Measurements from ENCODE around the gene MCF2L2.
"Not testable (repeated sequence)": the region's sequence is repeated elsewhere in the genome, so short reads cannot be mapped to it uniquely, and the experiment has no call there.

Gene MCF2L2, protein sequence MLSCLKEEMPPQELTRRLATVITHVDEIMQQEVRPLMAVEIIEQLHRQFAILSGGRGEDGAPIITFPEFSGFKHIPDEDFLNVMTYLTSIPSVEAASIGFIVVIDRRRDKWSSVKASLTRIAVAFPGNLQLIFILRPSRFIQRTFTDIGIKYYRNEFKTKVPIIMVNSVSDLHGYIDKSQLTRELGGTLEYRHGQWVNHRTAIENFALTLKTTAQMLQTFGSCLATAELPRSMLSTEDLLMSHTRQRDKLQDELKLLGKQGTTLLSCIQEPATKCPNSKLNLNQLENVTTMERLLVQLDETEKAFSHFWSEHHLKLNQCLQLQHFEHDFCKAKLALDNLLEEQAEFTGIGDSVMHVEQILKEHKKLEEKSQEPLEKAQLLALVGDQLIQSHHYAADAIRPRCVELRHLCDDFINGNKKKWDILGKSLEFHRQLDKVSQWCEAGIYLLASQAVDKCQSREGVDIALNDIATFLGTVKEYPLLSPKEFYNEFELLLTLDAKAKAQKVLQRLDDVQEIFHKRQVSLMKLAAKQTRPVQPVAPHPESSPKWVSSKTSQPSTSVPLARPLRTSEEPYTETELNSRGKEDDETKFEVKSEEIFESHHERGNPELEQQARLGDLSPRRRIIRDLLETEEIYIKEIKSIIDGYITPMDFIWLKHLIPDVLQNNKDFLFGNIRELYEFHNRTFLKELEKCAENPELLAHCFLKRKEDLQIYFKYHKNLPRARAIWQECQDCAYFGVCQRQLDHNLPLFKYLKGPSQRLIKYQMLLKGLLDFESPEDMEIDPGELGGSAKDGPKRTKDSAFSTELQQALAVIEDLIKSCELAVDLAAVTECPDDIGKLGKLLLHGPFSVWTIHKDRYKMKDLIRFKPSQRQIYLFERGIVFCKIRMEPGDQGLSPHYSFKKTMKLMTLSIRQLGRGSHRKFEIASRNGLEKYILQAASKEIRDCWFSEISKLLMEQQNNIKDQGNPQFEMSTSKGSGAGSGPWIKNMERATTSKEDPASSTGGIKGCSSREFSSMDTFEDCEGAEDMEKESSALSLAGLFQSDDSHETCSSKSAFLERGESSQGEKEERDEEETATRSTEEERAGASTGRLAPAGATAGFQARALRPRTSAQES

DNA sequence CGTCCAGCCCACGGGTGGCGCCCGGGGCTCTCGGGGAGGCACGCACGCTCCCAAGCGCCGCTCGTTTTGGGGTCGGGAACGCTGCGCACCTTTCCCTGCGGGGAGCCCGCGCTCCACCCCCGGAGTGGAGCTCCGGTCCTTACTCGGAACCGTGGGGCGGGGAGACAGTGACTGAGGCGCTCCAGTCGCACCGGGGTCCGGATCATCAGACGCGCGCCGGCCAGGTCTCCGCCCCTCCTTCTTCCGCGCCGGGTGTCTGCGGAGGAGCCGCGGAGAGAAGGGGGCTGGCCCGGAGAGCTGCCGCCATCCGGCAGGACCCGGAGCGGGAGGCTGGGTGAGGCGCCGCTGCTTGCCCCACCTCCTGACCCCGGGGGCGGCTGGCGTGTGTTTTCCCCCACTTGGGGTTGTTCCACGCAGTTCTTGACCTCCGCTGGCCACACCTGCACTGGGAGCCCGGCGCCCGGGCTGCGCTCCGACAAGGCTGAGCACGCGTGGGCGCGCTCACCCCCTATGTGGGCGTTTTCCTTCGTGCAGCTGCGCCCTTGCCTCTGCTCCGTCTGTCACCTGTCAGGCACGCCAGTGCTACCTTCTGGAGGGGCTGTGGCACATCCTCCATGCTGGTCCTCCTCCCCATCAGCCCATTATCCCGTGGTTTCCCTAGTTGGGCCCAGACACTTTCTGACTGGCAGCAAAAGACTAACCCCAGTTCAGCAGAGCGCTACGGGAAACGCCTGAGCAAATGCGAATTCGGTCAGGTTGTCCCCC, at the start of gene MCF2L2:
MCF2L2 (minus strand) TSS at position 173 of the 765 bp plus-strand sequence. CDS start 642 bp downstream, outside the sequence.
- peak; percentile 28 for DNase-seq

DNA sequence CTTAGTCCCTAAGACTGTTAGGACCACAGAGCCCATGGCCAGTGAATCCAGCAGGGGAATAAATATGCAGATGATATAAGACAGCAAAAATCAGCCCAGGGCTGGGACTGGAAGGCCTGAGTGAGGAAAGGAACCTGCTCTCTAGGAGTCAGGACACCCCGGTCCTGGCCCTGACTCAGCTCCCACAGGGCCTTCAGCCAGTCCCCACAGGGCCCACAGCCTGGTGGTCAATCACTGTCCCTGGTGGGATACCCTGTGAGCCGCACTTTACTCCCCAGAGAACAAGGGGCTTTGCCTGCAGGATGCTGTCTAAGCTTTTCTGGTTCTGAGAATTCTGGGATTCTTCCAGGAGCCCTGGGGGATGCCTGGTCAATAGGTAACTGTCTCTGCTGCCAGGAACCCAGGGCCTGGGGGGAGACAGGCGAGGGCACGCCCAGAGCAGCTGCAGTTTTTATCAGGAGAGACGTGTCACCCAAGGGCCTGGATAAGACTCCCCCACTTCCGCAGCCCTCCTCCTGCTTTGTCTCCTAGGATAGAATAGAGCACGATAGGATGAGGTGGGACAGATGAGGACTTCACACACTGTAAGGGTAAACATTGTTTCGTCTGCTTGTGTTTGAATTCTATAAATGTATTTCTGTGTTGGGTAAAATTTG, 49.5 kb upstream of the MCF2L2 start:
- DNase-seq, result no peak

DNA sequence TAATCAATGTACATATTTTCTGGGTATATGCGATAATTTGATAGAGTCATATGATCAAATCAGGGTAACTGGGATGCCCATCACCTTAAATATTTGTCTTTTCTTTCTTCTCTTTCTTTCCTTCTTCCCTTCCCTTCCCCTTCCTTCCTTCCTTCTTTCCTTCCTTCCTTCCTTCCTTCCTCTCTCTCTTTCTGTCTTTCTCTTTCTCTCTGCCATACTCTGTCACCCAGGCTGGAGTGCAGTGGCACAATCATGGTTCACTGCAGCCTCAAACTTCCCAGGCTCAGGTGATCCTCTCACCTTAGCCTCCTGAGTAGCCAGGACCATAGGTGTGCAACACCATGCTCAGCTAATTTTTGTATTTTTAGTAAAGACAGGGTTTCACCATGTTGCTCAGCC, 47.3 kb upstream of the MCF2L2 start:
- DNase-seq, result not testable (repeated sequence)

DNA sequence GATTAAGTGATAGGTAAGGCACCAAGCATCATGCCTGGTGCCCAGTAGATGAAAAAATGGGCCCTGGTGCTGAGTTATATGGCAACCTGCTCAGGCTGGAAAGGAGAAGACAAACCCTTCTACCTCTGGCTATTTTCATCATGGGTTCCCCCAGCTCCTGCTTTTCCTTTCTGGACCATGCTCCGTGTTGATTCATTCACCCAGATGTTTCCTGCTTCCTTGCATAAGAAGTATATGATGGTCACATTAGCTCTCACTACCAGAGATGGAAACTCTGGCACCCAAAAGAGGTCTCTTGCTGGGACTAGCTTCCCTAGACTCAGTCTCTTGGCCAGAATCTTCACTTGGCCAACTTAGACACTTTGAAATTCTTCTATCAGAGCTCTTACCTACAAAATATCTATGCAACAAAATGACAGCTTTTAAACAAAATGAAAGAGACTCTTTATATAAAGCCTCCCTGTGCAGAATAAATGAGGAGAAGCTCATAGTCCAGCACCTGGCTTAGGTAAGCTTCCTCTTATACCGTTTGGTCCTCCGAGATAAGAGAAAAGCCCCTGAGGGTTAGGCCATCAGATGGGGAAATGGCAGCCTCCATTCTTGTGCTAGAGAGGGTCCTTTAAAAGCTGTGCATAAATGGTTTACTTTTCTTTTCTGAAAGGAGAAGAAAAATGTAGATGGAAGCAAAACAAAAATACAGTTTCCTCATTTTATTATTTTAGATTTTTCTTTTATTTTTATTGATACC, 46.8 kb upstream of the MCF2L2 start:
- DNase-seq, result no peak

DNA sequence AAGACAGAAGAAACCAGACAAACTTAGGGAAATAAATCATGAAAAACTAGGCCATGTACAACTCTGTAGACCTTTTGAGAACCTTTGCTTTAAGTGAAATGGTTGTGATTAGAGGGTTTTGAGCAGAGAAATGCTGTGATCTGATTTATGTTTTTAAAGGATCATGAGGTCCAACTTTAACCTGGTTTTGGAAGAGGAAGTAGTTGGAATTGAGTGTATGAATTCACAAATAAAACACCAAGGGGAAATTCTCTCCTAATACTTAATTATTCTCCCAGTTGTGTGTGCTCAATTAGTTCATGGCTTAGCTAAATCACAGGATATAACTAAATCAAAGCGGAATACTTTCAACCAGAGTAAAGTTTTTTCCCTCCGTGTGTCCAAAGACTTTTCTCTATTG, 45.5 kb upstream of the MCF2L2 start:
- DNase-seq, result no peak

DNA sequence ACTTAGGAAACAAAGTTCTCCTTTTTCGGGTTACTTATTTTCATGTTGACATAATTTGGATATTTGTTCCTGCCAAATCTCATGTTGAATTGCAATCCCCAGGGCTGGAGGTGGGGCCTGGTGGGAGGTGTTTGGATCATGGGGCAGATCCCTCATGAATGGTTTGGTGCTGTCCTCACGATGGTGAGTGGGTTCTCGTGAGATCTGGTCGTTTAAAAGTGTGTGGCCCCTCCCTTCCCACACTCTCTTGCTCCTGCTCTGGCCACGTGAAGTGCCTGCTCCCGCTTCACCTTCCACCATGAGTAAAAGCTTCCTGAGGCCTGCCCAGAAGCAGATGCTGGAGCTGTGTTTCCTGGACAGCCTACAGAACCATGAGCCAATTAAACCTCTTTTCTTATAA, 43.7 kb upstream of the MCF2L2 start:
- DNase-seq, result no peak

DNA sequence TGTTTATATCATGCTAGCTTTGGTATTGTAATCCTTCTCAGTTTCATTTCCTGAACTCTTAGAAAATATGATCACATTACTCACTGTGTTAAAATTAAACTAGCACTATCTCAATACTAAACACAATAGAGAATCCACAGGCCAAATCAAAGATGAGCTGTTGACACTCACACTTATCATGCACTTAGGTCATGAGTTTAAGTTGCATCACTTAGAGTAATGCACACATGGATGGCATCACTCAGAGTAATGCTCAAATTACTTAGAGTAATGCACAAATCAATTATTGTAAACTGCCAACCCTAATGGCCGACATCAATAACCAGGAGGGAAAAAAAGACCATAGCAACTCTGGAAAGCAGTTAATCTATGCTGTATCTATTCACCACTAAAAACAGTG, 40.0 kb upstream of the MCF2L2 start:
- DNase-seq, result no peak

DNA sequence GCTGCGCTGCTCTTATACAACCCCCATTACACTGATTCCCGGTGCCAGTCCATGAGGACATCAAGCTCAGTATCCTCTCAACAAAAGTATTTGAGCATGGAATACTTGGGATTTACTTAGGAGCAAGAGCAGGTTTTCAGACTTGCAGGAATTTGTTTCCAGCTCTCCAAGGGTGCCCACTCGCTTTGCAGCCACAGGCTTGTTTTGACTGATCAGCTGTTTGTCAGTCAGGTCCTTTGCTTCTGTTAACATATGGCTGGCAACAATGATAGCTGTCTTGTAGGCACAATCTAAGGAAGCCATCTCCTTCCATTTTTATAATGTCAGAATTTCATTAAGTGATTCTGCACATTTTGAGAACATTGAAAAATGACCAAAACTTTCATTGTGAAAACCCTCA, 38.2 kb upstream of the MCF2L2 start:
- DNase-seq, result no peak

DNA sequence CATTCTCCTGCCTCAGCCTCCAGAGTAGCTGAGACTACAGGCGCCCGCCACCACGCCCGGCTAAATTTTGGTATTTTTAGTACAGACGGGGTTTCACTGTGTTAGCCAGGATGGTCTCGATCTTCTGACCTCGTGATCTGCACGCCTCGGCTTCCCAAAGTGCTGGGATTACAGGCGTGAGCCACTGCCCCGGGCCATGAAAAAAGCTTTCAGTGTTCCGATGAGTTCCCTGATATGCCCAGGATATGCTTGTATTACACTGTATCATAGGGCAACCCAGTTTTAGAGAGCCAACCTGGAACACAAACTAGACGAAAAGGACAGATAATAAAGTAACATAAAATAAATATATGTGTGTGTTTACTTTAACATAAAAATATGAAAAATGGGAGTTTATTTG, 37.3 kb upstream of the MCF2L2 start:
- not testable (repeated sequence) for DNase-seq

DNA sequence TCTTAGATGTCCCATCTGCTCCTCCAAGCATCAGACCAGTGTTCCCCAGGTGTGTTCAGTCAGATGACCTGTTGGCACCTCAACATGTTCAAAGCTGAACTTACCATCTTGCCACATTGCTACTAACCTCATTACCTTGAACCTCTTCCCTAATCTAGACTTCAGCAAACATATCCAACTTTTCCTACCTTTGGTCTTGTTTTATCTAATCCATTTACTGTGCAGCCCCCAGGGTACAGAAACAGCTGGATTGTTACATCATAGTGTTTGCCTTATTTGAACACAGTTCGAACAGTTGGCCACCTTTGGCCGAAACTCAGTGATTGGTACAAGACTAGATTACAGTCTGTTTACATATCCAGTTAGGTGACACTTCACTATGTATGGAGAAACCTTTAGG, 36.1 kb upstream of the MCF2L2 start:
- DNase-seq, result no peak

DNA sequence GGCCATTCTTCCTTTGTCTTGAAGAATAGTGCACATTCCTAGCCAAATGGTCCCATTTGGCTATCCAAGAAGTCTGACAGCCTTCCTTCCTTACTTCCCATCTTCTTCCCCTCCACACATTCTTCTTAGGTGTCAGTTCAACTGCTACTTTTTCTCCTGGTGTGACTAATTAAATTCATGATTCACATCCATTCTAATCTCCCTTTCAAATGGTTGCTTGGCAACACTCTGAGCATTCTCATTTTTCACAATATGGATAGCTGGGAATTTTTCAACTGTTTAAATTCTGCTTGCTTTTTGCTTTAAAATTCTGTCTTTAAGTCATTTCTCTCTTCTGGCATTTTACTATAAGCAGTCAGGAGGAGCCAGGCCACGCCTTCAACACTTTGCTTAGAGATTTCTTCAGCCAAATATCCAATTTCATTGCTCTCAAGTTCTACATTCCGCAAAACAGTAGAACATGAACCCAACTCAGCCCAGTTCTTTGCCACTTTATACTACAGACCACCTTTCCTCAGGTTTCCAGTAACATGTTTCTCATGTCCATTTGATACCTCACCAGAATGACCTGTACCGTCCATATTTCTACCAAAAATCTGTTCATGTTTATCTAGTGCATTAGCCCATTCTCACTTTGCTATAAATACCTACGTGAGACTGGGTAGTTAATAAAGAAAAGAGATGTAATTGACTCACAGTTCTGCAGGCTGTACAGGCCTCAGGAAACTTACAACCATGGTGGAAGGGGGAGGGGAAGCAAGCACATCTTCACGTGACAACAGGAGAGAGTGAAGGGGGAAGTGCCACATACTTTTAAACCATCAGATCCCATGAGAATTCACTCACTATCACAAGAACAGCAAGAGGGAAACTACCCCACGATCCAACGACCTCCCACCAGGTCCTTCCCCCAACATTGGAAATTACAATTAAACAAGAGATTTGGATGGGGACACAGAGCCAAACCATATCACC, 31.9 kb upstream of the MCF2L2 start:
- no peak for DNase-seq

DNA sequence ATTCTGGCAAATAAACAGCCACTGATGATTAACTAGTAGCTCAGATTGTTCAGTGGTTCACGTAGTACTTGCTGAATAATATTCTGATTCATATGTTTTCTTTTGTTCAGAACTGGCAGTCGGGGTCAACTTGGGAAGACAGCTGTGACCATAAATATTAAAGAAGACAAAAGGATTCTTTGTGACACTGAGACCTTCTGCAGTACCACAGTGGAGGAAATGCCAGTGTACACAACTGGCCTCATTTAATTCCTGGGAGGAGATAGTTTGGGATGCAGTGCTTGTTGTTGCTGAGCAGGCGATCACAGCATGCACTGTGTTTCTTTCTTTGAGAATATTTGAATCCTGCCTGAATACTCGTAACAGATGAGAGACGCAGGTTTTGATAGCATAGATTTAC, 26.7 kb upstream of the MCF2L2 start:
- no peak for DNase-seq

DNA sequence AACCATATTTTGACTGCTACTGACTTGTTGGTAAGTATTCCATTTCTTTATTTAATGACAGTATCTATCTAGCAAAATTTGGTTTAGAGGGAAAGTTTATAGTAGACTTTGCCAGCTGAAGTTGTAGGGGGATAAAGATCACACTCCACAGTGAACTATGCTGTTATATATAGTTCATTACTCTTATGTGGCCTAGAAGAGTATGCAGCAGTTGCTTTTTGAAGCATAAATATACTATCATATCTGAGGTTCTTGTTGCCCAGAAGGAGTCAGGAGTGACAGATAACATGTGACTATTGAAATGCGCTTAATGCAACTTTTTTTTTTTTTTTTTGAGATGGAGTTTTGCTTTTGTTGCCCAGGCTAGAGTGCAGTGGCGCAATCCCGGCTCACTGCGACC, 25.6 kb upstream of the MCF2L2 start:
- DNase-seq, result no peak

DNA sequence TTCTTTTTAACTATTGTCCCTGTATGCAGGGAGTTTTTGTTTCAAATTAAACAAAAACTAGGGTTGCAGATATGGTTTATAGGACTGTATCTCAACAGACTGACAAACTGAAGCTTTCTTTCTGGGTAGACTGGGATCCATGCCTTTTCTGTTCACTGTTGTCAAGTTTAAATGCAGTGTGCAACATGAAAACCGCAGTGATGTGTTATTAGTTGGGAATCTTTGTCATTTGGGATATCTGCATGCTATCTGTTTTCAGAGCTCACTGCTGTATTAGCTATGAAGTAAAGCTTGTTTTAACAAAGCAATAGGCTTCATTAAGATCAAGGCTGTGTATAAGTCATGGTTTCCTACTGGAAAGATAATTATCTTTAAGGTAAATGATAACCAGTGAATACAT, 21.4 kb upstream of the MCF2L2 start:
- no peak for DNase-seq

DNA sequence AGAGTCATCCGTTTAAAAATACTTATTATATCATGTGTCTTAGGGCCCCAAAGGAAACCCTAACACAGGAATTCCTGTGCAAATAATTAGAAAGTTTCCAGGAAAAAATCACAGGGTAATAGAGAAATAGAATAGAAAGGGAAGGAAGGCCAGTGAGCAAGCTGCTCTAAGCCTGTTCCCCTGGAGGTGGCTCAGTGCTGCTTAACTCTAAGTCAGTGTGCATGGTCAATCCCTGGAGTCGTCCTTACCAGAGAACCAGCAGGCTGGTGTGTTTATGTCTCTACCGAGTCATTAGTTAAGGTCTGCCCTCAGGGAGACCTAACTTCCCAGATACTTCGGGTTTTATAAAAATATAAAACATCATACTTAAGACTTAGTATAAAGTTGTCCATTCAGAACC, 21.0 kb upstream of the MCF2L2 start:
- no peak for DNase-seq

DNA sequence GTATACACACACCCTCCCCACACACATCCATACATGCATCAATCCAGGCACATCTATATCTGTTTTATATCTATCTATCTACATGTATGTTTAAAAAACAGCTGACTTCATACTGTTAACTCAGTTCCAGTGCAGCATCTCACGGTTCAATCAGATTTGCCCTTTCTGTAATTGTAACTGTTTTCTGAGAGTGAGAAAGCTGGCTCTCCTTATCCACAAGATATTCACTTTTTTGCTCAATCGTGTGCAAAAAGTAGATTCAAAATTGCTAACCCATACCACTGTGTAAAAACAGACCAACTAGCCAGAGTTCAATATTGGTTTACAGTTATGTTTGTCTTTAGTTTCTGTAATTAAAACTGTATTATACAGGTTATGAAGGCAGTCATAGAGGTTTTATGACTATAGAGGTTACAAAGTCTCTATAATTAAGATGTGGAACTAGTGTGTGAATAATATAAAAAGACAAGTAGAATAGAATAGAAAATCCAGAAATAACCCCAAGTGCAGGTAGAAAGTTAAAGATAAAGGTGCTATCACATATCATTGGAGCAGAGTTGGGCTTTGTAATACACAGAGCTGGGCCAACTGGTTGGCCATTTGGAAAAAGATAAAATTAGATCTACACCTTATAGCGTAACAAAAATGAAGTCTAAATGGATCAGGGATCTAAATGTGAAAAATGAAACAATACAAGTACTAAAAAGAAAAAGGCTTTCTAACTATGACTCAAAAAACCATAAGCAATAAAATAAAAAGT, 20.1 kb upstream of the MCF2L2 start:
- DNase-seq, result no peak

DNA sequence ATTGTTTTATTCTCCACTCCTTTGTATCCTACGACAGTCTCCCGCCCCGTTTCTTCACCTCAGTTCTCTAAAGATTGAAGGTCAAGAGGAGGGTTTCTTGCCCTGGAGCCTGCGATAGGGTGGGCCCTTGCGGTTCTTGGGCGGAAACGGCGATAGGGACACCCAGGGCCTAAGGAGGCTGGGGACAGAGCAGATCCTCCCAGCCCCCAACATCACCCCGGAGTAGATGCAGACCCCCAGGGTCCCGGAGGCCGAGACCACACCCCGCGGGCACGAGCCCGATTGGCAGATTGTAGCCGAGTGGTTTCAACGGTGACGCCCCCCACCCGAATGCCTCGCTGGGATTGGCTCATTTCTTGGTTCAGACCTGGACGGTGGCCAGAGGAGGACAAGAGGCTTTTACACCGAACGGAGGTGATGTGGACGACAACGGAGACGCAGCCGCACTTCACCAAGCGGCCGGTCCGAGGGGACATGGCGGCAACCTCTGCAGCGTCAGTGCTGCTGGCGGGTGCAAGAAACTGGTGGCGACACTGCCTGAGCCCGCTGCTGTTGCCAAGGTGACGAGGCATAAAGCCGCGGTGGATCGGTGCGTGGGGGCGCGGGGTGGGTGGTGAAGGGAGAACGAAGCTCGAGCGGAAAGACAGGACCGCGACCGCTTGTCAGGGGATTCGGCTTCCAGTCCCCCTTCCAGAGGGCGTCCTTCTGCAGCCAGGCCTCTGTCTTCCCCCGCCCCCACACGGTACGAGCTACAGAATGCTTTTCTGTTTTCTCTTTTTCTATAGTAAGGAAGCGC, 19.0 kb upstream of the MCF2L2 start:
- DNase-seq, result peak; percentile 78

DNA sequence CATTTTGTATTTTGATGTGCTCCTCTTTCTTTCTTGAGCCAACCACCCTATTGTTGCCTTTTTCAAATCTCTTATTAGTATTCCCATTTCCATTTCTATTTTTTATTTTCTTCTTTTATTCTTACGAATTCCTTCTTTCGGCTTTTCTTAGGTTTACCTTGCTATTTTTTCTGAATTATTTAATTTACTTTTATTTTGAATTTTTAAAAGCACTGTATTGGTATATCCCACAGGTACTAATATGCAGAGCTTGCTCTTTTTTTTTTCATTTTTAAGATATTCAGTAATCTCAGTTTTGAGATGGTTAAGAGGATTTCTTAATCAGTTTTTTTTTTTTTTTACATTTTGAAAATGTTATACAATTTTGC, 18.4 kb upstream of the MCF2L2 start:
- DNase-seq, result no peak

DNA sequence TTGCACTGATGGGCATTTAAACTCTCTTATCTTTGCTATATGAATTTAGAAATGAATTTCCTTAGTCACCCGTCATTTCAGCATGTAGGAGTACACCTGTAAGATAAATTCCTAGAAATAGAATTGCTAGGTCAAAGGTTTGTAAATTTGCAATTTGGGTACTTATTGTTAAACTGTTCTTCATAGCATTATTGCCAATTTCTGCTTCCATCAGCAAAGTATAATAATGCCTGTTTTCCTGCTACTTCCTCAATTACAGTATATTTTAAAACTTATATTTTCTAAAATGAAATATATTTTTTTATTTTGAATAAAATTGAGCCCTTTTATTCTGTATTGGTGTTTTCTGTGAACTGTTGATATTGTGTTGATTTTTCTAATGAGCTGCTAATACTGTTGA, 16.3 kb upstream of the MCF2L2 start:
- no peak for DNase-seq

Data from NCI-H748 treated with DMSO at 0.1 percent for 48 hours (cell line).